ENCODE measurements around the gene ZFHX3.
A peak's percentile ranks its signal among the peaks of the same experiment; 100 is the strongest.
"Not testable (repeated sequence)": the region's sequence is repeated elsewhere in the genome, so short reads cannot be mapped to it uniquely, and the experiment has no call there.

Gene ZFHX3, protein sequence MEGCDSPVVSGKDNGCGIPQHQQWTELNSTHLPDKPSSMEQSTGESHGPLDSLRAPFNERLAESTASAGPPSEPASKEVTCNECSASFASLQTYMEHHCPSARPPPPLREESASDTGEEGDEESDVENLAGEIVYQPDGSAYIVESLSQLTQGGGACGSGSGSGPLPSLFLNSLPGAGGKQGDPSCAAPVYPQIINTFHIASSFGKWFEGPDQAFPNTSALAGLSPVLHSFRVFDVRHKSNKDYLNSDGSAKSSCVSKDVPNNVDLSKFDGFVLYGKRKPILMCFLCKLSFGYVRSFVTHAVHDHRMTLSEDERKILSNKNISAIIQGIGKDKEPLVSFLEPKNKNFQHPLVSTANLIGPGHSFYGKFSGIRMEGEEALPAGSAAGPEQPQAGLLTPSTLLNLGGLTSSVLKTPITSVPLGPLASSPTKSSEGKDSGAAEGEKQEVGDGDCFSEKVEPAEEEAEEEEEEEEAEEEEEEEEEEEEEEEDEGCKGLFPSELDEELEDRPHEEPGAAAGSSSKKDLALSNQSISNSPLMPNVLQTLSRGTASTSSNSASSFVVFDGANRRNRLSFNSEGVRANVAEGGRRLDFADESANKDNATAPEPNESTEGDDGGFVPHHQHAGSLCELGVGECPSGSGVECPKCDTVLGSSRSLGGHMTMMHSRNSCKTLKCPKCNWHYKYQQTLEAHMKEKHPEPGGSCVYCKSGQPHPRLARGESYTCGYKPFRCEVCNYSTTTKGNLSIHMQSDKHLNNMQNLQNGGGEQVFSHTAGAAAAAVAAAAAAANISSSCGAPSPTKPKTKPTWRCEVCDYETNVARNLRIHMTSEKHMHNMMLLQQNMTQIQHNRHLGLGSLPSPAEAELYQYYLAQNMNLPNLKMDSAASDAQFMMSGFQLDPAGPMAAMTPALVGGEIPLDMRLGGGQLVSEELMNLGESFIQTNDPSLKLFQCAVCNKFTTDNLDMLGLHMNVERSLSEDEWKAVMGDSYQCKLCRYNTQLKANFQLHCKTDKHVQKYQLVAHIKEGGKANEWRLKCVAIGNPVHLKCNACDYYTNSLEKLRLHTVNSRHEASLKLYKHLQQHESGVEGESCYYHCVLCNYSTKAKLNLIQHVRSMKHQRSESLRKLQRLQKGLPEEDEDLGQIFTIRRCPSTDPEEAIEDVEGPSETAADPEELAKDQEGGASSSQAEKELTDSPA (N-terminal part only)

DNA sequence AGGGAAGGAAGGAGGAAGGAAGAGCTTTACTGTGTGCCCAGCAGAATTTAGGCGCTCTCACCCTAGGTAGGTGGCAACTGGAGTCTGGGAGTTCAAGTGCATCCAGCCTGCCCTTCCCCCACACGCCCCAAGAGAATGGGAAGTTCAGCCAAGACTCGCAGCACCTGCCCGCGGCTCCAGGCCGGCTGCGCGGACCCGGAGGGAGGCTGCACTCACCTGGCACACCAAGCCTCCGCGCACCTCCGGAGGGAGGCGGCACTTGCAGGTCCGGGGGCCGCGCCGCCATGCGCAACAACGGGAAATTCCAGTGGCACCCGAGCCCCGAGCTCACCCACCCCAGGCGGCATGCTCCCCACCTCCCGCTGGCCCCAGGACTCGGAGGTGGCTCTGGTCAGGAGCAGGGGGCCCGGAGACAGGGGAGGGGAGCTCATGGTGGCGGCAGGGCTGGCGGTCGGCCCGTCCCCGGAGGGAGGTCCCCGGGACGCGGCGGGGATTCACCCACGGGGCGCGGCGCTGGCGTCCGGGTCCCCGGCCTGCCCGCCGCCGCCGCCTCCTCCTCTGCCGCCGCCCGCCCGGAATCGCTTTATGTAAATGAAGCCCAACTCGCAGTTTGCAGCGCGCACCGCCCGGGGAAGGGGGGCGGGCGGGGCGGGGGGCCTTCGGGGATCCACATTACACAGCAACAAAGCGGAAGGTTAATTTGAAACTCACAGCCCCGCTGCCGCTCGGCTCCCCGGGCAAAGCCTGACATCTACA lies at the start of gene ZFHX3:
Gene ZFHX3 (minus strand): TSS at position 593 of the 756 bp plus-strand sequence. CDS start 87,983 bp downstream, outside the sequence.
- peak; percentile 54 to 77 for DNase-seq

DNA sequence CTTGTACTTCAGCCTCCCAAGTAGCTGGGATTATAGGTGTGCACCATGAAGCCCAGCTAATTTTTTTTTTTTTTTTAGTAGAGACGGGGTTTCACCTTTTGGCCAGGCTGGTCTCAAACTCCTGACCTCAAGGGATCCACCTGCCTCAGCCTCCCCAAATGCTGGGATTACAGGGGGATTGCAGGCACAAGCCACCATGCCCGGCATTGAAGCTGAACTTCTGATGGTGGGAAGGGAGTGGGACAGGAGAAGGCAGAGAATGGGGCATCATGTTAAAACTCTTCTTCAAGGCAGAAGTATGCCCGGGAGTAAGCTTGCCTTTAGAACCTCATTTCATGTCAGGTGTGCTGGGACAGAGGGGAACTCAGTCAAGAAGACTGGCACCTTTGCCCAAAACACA lies 48.6 kb upstream of the ZFHX3 start:
- DNase-seq = no peak

DNA sequence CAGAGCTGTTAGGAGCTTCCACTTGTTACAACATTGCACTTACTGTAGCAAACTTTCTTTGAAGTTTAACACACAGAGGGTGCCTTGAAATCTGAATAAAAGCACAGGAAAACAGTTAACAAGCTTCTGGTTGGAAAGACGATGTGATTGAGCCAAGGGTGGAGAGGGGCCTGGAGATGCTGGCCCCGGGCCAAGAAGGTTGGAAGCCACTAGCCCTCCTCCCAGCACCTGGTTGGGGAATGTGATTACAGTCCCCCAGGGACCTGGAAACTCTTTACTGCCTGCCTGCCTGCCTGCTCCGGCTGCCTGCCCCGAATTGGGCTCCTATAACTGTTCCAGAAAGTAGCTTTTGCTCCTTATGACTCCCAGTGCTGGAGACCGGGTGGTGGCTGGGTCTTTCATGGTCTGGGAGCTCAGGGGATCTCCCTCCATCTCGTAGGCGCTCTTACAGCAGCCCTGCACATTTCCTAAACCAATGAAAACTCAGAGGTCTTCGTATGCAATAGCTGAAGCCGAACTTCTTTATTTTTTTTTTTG lies 48.0 kb upstream of the ZFHX3 start:
- DNase-seq = peak; percentile 71

DNA sequence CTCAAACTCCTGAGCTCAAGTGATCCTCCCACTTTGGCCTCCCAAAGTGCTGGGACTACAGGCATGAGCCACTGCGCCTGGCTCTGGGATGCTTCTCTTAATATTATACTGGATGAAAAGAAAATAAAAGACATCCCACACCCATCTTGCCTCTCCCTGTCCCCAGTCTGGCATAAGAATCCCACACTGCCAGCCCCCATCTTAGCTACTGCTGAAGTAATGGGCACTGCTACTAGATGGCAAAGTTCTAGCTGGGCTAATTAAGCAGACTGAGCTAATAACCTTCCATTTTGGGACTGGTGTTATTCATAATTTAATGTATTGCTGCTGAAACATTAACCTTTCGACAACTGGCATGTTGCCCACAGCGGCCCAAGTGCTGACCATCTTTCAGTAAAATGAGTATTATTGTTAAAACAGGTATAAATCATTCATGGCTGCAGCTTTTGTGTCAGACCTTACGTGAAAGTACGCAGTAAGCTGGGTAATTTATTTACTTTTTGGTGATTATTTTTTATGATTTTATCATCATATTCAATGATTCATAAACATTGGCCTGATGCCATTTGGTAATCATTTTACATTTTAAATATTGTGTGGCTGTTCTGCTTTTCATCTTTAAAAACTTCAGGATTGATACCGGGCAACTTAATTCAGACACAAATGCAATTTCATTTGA lies 47.4 kb upstream of the ZFHX3 start:
- DNase-seq = peak; percentile 36 to 62

DNA sequence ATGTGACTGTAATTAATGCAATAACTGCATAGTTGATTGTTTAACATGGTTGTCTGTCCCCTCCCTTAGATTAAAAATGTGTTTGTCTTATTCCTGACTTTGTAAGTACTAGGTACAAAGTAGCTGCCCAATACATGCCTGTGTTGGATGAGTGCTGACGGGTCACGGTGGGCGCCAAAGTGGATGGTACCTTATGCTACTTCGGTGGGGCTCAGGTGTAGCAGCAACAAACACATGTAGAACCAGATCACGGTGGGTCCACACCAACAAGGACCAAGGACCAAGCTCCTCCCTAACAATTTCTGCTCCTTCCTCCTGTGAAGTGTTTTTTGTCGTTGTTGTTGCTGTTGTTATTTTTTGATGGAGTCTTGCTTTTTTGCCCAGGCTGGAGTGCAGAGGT lies 46.4 kb upstream of the ZFHX3 start:
- DNase-seq = no peak

DNA sequence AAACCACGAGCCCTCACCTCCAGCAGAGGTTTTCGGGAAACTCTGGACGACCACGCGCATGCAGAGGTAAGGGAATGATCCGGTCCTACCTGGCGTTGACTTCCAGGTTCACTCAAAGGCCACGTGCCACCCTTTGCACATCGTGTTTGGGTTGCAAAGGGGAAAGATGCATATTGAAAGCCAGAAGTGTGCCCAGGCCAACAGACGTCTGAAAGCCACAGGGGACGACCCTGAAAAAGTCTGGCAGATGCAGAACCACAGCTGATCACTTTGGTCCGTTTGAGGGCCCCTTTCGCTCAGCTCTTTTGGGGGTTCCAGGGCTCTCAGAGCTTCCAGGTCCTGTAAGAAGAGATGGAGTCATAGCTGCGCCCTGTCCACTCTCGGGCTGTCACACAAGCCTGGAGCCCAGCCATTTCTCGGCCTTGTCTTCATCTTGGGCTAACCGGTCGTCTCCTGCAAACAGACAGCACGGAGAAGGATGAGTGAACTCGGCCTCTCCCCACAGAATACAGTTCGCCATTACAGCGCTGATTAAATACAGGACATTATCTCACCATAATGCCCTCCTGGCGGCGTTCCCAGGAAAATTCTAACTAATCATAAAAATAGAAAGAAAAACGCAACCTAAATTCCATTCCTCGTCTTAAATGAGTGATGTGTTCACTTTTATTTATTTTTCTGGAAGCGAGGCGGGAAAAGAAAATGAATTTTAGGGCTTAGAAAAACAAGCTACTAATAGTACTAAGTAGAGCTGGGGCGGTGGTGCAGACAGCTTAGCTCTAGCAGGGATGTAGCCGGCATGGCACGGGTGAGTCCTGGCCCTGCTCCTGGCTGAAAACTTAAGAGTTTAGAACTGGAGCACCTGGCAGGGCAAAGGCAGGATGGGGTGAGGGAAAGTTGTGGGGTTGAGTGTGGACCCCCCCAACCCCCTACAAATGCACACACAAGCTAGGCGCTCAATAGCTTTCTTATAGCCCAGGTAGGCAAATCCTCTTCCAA lies 45.5 kb upstream of the ZFHX3 start:
- DNase-seq = no peak

DNA sequence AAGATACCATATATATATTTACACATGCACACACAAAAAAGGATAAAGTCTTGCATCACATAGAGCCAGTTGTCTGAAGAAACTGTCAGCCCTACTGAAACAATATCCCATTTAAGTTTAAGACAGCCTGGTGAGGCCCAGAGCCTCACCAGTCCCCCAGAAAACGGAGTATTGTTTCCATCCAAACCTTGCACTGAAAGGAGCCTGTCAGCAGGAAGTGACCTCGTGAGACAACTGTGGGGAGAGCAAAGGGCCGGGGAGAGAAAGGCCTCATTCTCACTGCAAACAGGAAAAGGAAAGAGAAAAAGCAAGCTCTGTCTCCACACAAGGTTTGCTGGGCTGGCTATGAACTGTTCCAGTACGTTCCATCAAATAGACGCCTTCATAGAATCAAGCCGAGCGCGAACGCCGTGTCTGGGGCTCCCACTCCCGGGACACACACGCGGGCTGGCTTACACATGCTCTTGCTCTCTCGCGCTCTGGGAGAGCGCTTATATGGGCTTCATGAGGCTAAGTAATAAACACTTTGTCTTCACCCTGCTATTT lies 44.4 kb upstream of the ZFHX3 start:
- no peak for DNase-seq

DNA sequence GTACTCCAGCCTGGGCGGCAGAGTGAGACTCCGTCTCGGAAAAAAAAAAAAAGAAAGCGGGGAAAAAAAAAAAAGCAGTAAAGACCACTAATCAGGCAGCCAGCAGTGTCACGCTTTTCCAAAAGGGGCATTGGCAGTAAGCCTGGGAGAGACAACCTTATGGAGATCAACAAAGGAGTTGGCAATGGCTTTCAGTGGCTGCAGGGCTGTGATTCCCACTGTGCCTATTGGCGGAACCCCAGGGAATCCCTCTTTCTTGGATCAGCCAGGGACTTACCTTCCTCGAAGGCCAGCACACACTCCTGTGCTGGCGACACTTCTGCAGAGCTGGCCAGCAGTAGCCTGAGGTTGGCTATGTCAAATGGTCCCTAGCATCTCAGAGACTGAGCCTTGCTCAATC lies 43.2 kb upstream of the ZFHX3 start:
- DNase-seq = no peak

DNA sequence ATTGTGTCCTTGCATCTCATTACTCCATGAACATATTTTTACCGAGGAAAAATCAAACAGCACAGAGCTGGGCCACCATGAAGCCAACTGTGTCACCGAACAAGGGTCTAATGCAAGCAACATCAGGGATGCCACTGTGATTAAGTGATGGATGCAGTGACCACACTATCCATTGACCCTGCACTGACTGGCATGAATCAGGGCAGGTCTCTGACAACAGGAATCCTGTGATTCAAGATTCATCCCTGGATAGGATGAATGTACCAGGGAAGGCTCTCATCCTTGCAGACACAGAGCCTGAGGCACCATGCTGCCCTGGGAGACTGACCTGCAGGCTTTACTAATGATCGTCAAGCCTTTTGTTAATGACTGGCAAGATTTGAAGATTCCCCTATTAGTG lies 41.5 kb upstream of the ZFHX3 start:
- no peak for DNase-seq

DNA sequence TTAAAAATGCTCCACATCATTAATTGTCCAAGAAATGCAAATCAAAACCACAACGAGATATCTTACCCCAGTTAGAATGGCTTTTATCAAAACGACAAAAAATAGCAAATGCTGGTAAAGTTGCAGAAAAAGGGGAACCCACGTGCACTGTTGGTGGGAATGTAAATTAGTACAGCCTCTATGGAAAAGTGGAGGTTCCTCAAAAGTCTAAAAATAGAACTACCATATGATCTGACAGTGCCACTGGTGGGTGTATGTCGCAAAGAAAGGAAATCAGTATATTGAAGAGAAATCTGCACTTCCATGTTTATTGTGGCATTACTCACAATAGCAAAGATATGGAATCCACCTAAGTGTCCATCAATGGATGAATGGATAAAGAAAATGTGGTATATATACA lies 38.2 kb upstream of the ZFHX3 start:
- DNase-seq = no peak

DNA sequence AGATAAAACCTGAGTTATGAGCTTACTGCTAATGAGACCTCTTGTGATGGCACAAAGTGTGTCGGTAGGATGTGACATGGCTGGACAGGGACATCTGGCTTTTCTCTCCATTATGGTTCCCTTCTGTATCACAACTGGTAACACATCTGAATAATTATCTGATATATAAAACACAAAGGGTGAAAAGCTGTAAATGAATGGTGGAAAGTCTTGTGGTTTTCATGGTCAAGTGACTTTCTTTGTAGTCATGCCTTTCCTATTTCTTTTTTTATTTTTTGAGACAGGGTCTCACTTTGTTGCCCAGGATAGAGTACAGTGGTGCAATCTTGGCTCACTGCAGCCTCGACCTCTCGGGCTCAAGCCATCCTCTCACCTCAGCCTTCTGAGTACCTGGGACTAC lies 35.3 kb upstream of the ZFHX3 start:
- no peak for DNase-seq

DNA sequence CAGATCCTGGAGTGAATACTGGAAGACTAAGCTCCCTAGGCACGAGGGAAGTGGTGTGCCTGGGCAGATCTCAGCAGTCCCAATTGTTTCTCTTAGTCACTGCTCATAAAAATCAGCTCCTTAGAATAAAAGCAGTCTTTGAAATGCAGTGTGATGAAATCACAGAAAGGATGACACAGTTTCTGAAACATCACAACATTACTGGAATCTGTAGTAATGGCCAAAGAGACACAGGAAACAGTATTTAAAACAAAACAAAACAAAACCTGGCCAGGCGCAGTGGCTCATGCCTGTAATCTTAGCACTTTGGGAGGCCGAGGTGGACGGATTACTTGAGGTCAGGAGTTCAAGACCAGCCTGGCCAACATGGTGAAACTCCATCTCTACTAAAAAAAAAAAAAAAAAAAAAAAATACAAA lies 34.7 kb upstream of the ZFHX3 start:
- DNase-seq = not testable (repeated sequence)

DNA sequence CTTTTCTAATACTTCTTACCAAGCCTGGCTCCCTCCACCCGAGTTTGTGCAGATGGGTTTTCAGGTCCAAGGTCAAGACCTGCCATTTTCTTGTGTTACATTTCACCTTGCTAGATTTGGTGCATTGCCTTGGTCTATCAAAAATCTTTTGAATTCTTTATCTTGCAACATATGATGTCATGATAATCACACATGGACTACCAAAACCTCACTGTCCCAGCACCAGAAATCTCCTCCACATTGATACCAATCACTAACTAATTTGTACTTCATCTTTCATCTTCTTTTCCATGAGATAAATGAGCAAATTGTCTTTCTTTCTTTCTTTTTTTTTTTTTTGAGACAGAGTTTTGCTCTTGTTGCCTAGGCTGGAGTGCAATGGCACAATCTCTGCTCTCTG lies 33.0 kb upstream of the ZFHX3 start:
- DNase-seq = no peak

DNA sequence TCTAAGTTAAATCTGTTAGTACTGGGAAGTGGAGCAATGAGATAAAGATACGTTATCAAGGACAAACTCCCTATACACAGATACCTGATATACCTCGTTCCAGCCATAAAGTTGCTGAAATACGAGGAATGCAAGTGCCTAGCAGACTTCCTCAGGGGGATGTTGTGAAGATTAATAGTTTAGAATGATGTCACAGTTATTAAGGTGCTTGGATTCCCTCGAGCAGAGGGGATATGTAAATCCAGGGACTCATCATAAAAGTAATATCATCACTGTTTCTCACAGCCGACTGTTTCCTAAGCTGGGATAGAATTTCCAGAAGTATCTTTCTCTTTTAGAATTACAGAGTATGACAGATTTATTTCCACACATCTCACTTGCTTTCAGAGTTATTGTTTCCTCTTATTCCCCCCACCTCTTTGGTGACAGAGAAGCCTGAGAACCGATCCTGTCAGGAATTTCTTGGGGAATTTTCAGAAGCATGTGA lies 28.4 kb upstream of the ZFHX3 start:
- DNase-seq = no peak

DNA sequence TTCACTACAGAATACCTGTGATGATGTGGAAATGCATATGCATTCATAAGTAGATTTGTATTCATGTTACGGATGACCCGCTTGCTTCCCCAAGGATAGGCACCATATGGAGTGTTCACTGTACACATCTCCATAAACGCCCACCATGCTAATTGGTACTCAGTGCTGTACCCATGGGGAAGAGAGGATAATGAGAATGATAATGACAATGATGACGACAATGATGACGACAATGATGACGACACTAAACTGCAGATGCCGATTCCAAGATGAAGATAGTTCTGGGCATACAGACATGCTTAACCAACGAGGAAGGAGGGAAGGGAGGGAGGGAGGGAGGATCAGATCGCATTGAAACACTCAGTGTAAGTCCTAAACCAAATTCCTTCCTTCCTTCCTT lies 26.5 kb upstream of the ZFHX3 start:
- no peak for DNase-seq

DNA sequence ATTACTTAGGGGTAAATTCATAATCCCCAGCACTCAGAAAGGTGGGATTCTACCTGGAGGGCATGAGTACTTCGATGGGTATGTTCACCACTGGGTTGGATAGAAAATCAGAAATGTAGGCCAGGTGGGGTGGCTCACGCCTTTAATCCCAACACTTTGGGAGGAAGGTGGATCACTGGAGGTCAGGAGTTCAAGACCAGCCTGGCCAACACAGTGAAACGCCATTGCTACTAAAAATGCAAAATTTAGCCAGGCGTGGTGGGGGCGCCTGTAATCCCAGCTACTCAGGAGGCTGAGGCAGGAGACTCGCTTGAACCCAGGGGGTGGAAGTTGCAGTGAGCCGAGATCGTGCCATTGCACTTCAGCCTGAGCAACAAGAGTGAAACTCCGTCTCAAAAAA lies 24.1 kb upstream of the ZFHX3 start:
- DNase-seq = not testable (repeated sequence)

DNA sequence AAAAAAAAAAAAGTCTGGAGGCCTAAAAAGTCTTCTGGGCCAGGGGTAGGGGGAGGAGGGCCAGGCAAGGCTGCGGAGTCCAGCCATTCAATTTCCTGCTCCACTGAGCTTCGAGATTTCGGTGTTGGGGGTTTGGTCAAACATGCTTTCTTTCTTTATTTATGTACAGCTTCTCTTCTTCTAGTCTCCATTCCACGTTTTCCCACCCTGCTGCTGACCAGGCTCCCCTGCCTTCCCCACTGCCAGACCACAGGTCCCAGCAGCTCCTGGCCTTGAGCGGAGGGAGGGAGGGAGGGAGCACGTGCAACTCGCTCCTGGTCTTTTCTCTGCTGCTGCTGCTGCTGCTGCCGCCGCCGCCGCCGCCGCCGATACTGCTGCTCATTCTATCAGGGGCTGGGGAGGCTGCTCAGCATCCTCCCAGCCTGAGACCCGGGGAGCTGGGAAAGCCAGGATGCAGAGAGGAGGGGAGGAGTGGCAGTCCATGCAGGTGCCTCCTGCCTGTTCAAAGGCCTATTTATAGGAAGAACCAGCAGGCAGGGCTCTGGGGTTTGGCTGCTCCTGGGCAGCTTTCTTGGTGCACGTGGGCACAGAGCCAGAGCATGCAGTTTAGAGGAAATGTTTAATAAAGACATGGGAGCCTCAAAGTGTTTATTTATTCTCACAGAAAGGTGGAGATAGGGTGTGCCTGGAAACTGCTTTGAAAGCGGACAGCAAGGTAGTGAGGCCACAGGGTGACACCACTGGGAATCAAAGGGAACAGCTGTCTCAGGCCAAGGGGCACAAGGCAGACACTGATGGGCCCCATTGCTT lies 23.4 kb upstream of the ZFHX3 start:
- peak; percentile 85 to 87 for DNase-seq

DNA sequence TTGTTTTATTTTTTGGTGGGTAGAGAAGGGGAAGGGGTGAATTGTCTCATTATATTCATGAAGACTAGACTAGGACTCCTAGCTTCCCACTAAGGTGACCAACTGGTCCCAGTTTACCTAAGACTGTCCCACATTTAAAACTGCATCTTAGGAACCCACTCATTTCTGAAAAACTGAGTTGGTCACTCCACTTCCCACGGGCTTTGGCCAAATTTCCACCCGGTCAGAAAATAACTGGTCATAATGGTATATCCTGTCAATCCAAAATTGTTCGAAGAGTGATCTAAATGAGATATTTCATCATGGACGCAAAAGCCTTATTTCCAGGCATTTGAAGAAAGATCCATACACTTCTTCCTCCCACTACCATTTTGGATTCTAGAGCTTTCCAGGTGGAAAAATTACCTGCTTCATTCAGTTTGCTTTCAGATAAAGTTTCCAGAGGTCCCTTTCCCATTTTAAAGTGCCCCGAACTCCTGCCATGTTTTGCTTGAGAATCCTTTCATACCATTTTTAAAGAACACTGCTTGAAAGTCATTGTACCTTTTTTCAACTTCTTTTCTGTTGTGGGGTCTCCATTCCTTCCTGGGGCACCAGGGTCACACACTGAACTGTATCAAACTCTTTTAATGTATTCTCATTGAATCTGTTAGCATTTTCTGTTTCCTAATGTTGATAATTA lies 21.8 kb upstream of the ZFHX3 start:
- DNase-seq = no peak
